GM18505 (cell line): ENCODE data around the gene MYL5.
"Not testable (repeated sequence)": the region's sequence is repeated elsewhere in the genome, so short reads cannot be mapped to it uniquely, and the experiment has no call there.

Experiments
- ATAC-seq: cut with Tn5 transposase; IDR thresholded peaks from one replicate; pipeline ENCODE4 v1.9.1; 2021; ENCODE audit not compliant: unreplicated experiment
- POLR2A ChIP-seq: IDR thresholded peaks from 4 replicates; pipeline ENCODE4 v1.6.1; 2011; ENCODE audit warnings: borderline replicate concordance; ENCODE audit not compliant: insufficient read depth, insufficient read length; ENCODE audit errors: extremely low read depth

MYL5 gene

GRCh38 chr4:632196-632790 lies 42.0 kb upstream of the MYL5 start:
- ATAC-seq: no peak
- no peak for TF ChIP-seq POLR2A

- no peak for ATAC-seq
Measured at GRCh38 chr4:632926-633325, 41.4 kb upstream of the MYL5 start.

GRCh38 chr4:633406-633805 lies 40.9 kb upstream of the MYL5 start:
- no peak for TF ChIP-seq POLR2A
- no peak for ATAC-seq

More at GRCh38 chr4:632926-633325, 41.4 kb upstream of the MYL5 start:
- no peak for TF ChIP-seq POLR2A

GRCh38 chr4:633976-634598 lies 40.3 kb upstream of the MYL5 start:
- TF ChIP-seq POLR2A: no peak
- ATAC-seq: no peak

DNA sequence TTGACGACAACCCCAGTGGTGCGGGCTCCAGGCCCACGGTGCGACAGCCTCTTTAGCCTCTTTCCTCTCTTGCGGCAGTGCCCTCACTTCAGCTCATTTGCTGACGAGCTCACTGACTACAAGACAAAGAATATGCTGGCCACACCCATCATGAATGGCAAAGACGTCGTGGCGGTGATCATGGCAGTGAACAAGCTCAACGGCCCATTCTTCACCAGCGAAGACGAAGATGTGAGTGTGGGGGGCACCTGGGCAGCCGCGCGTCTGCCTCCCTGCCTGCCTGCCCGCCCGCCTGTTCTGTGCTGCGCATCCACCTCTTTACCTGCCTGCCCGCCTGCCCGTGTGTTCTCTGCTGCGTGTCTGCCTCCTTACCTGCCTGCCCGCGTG lies 39.8 kb upstream of the MYL5 start:
- no peak for TF ChIP-seq POLR2A
- ATAC-seq: no peak

- not testable (repeated sequence) for ATAC-seq
Measured at GRCh38 chr4:635066-635835, 39.1 kb upstream of the MYL5 start.

DNA sequence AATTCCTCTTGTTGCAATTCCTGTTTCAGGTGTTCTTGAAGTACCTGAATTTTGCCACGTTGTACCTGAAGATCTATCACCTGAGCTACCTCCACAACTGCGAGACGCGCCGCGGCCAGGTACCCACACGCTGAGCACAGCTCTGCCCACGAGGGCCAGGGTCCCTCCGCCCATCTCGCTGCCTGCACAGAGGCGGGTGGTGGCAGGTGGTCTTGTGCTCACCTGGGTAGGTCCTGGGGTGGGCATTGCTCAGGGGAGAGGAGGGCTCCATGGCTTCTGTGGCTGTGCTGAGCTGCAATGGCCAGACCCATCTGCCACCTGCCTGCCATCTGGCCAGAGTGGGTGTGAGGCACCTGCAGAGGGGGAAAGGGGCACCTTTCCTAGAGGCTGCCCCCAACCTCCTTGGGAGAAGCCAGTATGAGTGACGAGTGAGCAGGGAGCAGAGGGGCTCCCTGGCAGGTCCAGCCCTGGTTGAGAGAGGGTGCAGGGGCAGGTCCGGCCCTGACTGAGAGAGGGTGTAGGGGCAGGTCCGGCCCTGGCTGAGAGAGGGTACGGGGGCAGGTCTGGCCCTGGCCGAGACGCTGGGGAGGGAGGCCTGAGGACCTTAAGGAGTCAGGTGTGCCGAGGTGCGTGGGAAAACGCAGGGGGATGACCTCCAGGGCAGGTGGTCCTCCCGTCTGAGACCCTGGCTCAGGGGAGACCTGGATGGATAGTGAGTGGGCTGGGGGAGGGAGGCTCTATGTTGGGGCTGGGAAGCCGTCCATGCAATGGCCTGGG lies 38.3 kb upstream of the MYL5 start:
- ATAC-seq: no peak

DNA sequence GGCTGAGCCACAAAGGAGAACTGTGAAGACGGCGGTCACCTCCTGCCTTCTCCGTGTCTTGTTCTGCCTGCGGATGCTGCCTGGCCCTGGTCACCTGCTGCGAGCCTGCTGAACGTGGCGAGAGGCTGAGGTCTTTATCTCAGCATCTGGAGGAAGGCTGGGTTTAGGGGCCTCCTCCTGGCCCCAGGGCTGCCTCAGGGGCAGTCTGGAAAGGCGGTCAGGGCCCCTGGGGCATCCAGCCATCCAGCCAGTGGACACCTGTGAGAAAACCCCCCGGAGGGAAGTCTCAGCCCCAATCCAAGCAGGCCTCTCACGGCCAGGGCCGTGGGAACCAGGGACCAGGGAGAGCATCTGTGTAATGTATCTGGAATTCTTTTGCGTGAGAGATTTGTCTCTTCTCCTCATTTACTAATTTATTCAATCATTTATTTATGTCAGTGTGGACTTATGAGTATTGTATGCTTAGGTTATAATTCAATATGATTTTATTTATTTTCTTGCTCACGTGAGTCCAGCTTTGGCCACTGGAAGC lies 37.6 kb upstream of the MYL5 start:
- TF ChIP-seq POLR2A: no peak
- ATAC-seq: no peak

More for the DNA sequence above, 38.3 kb upstream of the MYL5 start:
- no peak for TF ChIP-seq POLR2A

DNA sequence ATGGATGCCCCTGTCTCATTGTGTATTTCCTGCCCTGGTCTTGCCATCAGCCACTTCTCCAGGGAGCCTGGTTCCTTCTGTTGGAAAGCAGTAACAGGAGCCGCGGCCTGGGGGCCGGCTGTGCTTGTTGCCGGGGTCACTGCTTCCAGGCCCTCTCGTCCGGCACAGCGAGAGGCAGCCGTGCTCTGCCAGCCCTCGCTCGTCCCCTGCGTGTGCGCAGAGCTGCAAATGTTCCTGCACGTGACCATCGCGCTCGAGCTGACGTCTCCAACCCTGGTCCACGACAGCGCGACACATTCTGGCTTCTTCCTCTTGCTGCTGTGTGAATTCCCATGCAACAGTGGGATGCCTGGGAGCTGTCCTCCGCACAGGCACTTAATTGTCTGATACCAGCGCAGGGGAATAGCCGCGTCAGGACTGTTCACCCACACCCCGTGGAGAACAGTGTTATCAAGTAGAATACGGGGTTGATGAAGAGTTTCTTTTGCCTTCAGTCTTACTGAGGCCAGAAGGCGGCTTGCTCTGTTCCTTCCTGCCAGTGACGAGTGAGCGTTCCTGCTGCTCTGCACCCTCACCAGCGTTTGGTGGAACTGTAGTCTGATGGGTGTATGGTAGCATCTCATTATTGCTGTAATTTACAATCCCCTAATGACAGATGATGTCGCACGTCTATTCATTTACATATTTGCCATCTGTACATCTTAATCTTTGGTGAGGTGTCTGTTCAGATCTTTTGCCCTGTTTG lies 36.6 kb upstream of the MYL5 start:
- TF ChIP-seq POLR2A: no peak
- ATAC-seq: no peak

DNA sequence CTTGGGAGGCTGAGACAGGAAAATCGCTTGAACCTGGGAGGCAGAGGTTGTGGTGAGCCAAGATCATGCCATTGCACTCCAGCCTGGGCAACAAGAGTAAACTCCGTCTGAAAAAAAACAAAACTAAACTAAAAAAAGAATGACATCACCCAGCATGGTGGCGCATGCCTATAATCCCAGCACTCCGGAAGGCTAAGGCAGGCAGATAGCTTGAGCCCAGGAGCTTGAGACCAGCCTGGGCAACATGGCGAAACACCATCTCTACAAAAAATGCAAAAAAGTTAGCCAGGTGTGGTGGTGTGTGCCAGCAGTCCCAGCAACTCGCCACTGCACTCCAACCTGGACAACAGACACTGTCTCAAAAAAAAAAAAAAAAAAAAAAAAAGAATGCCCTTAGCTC lies 32.0 kb upstream of the MYL5 start:
- not testable (repeated sequence) for ATAC-seq

GRCh38 chr4:646460-646859 lies 27.9 kb upstream of the MYL5 start:
- ATAC-seq: no peak
- no peak for TF ChIP-seq POLR2A

GRCh38 chr4:647481-647880 lies 26.9 kb upstream of the MYL5 start:
- TF ChIP-seq POLR2A: no peak
- ATAC-seq: no peak
